ENCODE measurements around the gene MTHFD2L.

Gene MTHFD2L

DNA sequence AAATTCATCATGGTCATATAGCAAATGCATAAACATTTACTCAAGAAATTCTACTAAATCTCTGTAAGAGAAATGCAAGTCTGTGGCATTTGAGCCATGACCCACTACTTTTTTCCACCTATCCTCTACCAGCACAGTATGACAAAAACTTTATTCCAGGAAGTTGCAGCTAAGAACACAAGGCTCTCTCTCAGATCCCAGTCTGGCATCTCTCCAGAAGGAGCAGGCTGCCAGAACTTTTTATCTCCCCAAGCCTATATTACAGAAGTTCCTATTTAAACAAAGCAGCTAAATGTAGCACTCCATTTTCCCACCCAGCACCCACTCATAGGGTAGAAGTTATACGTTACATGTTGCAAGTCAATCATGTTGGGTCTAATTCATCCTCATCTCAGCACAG, 101.0 kb downstream of the MTHFD2L start:
- Histone ChIP-seq H4K20me1 (no peaks in the 10 kb centered on the region), H3K36me3 (peaks cover 0 to 2% (median 0%) of the 10 kb centered on the region in 11 experiments; a peak in 2 of 22 replicates), H3K4me1 (peaks cover 4 to 11% (median 7%) of the 10 kb centered on the region in 10 experiments; a peak in 15 of 20 replicates), H3K4me3 (no peak overlapping the region), H3K4me2 (no peak overlapping the region), H3K9me3 (replicated peaks in 1 of 11) (peaks cover under 1 to 5% (median 4%) of the 10 kb centered on the region in 11 experiments; a peak in 19 of 22 replicates), H3K27me3 (no peaks in the 10 kb centered on the region), H3K9ac (no peak overlapping the region), H3K27ac (no peak overlapping the region)
- no peak for TF ChIP-seq Cebpa-rat (IDR thresholded peaks at IDR 0.05)

- Histone ChIP-seq H3K4me3 (no peak overlapping the region), H3K4me1 (peaks cover 4 to 16% (median 8%) of the 10 kb centered on the region in 10 experiments; a peak in 15 of 20 replicates), H3K9ac (no peak overlapping the region), H3K36me3 (no peaks in the 10 kb centered on the region), H4K20me1 (no peaks in the 10 kb centered on the region), H3K4me2 (no peak overlapping the region), H3K27me3 (no peaks in the 10 kb centered on the region), H3K9me3 (replicated peaks in 1 of 11) (no peaks in the 10 kb centered on the region), H3K27ac (no peak overlapping the region)
- no peak for TF ChIP-seq Cebpa-rat (IDR thresholded peaks at IDR 0.05)
These were observed 102.1 kb downstream of the MTHFD2L start for GRCh38 chr4:74260036-74260435.

- no peak overlapping the region for H3K9ac ChIP-seq
- H3K9me3 ChIP-seq (replicated peaks in 1 of 11): no peaks in the 10 kb centered on the region
- no peak overlapping the region for H3K27ac ChIP-seq
- H3K4me1 ChIP-seq: peaks cover 4 to 21% (median 8%) of the 10 kb centered on the region in 10 experiments; a peak in 15 of 20 replicates
- H3K27me3 ChIP-seq: no peaks in the 10 kb centered on the region
- H3K4me3 ChIP-seq: no peak overlapping the region
- H3K4me2 ChIP-seq: no peak overlapping the region
- no peaks in the 10 kb centered on the region for H3K36me3 ChIP-seq
- no peak for TF ChIP-seq Cebpa-rat (IDR thresholded peaks at IDR 0.05)
- H4K20me1 ChIP-seq: no peaks in the 10 kb centered on the region
These were observed 104.6 kb downstream of the MTHFD2L start for GRCh38 chr4:74262522-74262921.

DNA sequence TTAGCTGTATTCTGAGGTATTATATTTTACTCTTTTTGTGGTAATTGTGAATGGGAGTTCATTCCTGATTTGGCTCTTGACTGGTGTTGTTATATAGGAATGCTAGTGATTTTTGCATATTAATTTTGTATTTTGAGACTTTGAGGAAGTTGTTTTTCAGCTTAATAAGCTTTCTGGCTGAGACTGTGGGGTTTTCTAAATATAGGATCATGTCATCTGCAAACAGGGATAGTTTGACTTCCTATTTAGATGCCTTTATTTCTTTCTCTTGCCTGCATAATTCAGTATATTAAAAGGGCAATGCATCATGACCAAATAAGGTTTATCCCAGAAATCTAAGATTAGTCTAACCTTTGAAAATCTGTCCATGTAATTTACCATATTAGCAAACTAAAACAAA, 105.6 kb downstream of the MTHFD2L start:
- Histone ChIP-seq H3K4me1 (peaks cover 4 to 31% (median 15%) of the 10 kb centered on the region in 10 experiments; a peak in 16 of 20 replicates), H3K4me2 (peak overlapping the region in 8 of 11 experiments; percentile 16 to 72 (median 42); a peak in 10 of 22 replicates), H3K4me3 (no peak overlapping the region)

DNA sequence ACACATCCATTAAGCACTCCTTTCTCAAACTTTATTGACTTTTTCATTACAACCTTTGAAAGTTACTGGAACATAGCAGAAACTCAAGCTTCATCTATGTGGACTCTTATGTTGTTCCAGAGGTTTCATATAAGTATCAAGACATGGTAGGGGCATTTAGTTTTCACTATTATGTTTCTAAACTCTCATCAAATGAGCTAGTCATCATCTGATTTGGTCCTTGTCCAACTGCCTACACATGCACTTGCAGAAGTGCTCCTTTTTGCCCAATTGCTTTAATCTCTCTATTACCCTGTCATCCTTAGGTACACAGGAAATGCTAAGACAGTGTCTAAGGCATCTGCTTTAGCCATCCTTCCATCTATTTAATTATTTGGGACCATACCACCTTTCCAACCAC, 108.2 kb downstream of the MTHFD2L start:
- no peak overlapping the region for H3K4me2 ChIP-seq

More for the DNA sequence above, 105.6 kb downstream of the MTHFD2L start:
- Histone ChIP-seq H3K9me3 (replicated peaks in 1 of 11) (no peaks in the 10 kb centered on the region), H3K36me3 (no peaks in the 10 kb centered on the region), H4K20me1 (no peaks in the 10 kb centered on the region), H3K27me3 (no peaks in the 10 kb centered on the region), H3K27ac (peak overlapping the region in 1 of 11 experiments; percentile 37; a peak in 2 of 22 replicates), H3K9ac (no peak overlapping the region)
- TF ChIP-seq Cebpa-rat (IDR thresholded peaks at IDR 0.05): no peak

GRCh38 chr4:74267998-74268606, 110.2 kb downstream of the MTHFD2L start:
- Histone ChIP-seq H3K9ac (no peak overlapping the region), H3K36me3 (no peaks in the 10 kb centered on the region), H3K27me3 (no peaks in the 10 kb centered on the region), H3K27ac (no peak overlapping the region), H3K4me1 (peaks cover 4 to 32% (median 15%) of the 10 kb centered on the region in 10 experiments; a peak in 16 of 20 replicates), H3K4me3 (no peak overlapping the region), H4K20me1 (no peaks in the 10 kb centered on the region), H3K9me3 (replicated peaks in 1 of 11) (peaks cover 0 to 4% (median 0%) of the 10 kb centered on the region in 11 experiments; a peak in 1 of 22 replicates), H3K4me2 (peak overlapping the region in 4 of 11 experiments; percentile 23 to 58 (median 52); a peak in 8 of 22 replicates)
- no peak for TF ChIP-seq Cebpa-rat (IDR thresholded peaks at IDR 0.05)

More for the DNA sequence above, 108.2 kb downstream of the MTHFD2L start:
- no peak overlapping the region for H3K9ac ChIP-seq
- no peak overlapping the region for H3K4me3 ChIP-seq
- H3K27ac ChIP-seq: no peak overlapping the region
- peaks cover 4 to 34% (median 15%) of the 10 kb centered on the region in 10 experiments; a peak in 16 of 20 replicates for H3K4me1 ChIP-seq
- peaks cover 0 to 3% (median 0%) of the 10 kb centered on the region in 11 experiments; a peak in 1 of 22 replicates for H3K9me3 ChIP-seq (replicated peaks in 1 of 11)
- H3K27me3 ChIP-seq: no peaks in the 10 kb centered on the region
- no peaks in the 10 kb centered on the region for H4K20me1 ChIP-seq
- TF ChIP-seq Cebpa-rat (IDR thresholded peaks at IDR 0.05): no peak
- H3K36me3 ChIP-seq: no peaks in the 10 kb centered on the region

- no peak overlapping the region for H3K4me3 ChIP-seq
- H3K9me3 ChIP-seq (replicated peaks in 1 of 11): peaks cover 0 to 4% (median 0%) of the 10 kb centered on the region in 11 experiments; a peak in 1 of 22 replicates
- peaks cover under 1 to 27% (median 11%) of the 10 kb centered on the region in 10 experiments; a peak in 16 of 20 replicates for H3K4me1 ChIP-seq
- no peaks in the 10 kb centered on the region for H4K20me1 ChIP-seq
- no peaks in the 10 kb centered on the region for H3K36me3 ChIP-seq
- peak overlapping the region in 4 of 11 experiments; percentile 23 to 58 (median 52); a peak in 6 of 22 replicates for H3K4me2 ChIP-seq
- no peak overlapping the region for H3K27ac ChIP-seq
- TF ChIP-seq Cebpa-rat (IDR thresholded peaks at IDR 0.05): no peak
- H3K27me3 ChIP-seq: no peaks in the 10 kb centered on the region
- H3K9ac ChIP-seq: no peak overlapping the region
These were observed 110.7 kb downstream of the MTHFD2L start for GRCh38 chr4:74268643-74269042.

DNA sequence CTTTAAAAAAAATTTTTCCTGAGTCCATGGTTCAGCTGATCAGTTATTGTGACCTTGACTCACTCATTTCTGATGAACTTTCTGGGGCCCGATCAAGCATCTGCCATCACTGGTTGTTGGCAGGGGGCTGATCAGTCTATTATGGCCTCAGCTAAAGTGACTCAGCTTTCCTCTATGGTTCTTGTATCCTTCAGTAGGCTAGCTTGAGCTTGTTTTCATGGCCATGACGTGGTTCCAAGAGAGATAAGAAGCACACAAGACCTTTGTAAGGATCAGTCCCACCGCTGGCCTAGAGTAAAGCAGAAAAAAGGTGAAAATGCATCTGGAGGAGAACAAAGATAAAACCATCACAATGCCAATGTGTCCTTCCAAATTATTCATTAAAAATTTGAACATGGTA, 120.6 kb downstream of the MTHFD2L start:
- no peak overlapping the region for H3K4me2 ChIP-seq
- no peak overlapping the region for H3K9ac ChIP-seq
- no peaks in the 10 kb centered on the region for H3K9me3 ChIP-seq (replicated peaks in 1 of 11)
- H3K4me1 ChIP-seq: no peaks in the 10 kb centered on the region
- no peak overlapping the region for H3K27ac ChIP-seq
- H3K36me3 ChIP-seq: no peaks in the 10 kb centered on the region
- no peak for TF ChIP-seq Cebpa-rat (IDR thresholded peaks at IDR 0.05)
- H4K20me1 ChIP-seq: no peaks in the 10 kb centered on the region
- no peaks in the 10 kb centered on the region for H3K27me3 ChIP-seq
- H3K4me3 ChIP-seq: no peak overlapping the region

DNA sequence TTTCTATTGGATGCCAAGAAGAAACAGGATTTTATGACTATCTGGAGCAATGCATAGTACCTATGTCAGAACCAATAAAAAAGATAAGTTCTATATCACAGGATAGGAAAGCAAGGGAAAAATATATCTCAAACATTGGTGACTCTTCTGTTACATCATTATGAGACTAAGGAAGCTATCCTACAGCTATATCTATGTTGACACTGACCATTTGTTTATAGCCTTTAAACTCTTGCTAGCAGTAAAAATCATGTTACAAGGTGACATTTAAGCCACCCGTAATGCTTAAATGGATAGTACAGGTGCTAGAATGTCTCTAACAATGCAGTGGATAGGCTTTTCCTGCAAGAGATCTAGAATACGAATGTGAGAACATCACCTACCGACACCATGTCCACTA, 121.8 kb downstream of the MTHFD2L start:
- Histone ChIP-seq H4K20me1 (no peaks in the 10 kb centered on the region), H3K9ac (no peak overlapping the region), H3K9me3 (replicated peaks in 1 of 11) (no peaks in the 10 kb centered on the region), H3K4me1 (no peaks in the 10 kb centered on the region), H3K4me3 (no peak overlapping the region), H3K27ac (no peak overlapping the region), H3K36me3 (no peaks in the 10 kb centered on the region), H3K27me3 (no peaks in the 10 kb centered on the region), H3K4me2 (no peak overlapping the region)
- TF ChIP-seq Cebpa-rat (IDR thresholded peaks at IDR 0.05): no peak

- H3K4me1 ChIP-seq: no peaks in the 10 kb centered on the region
- H3K9ac ChIP-seq: no peak overlapping the region
- H3K4me3 ChIP-seq: no peak overlapping the region
- no peak for TF ChIP-seq Cebpa-rat (IDR thresholded peaks at IDR 0.05)
- H3K36me3 ChIP-seq: no peaks in the 10 kb centered on the region
- H3K9me3 ChIP-seq (replicated peaks in 1 of 11): no peaks in the 10 kb centered on the region
- no peak overlapping the region for H3K27ac ChIP-seq
- H3K4me2 ChIP-seq: no peak overlapping the region
- H3K27me3 ChIP-seq: no peaks in the 10 kb centered on the region
- H4K20me1 ChIP-seq: no peaks in the 10 kb centered on the region
These were observed 125.0 kb downstream of the MTHFD2L start for GRCh38 chr4:74282926-74283325.
